GM12874 (cell line): ENCODE results near the gene TTC27.

ENCODE experiments used
- TF ChIP-seq, protein P1 (sequence below): IDR thresholded peaks from 2 replicates; pipeline ENCODE4 v1.5.1; 2011; ENCODE audit warnings: low read depth, mild to moderate bottlenecking, control low read depth, low read length, moderate library complexity; ENCODE audit not compliant: insufficient read depth

TTC27 gene

DNA sequence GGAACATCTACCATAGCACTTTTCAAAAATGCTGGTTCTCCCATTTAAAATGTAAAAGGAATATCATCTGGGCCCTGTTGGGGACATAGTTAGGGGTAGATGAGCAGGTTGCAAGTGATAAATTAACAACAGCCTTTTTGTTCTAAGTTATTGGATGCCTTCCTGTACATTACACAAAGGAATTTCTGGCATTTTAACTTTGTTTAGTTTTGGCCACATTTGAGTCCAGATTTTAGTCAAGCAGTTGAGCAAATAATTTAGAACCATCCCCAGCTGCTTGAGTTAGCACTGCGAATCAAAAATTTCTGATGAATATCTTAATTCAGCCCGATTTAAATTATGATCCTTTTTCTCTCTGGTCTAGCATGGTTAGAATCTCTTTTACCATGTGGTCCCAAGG is 124.4 kb downstream of the TTC27 start:
- TF ChIP-seq, protein P1, sequence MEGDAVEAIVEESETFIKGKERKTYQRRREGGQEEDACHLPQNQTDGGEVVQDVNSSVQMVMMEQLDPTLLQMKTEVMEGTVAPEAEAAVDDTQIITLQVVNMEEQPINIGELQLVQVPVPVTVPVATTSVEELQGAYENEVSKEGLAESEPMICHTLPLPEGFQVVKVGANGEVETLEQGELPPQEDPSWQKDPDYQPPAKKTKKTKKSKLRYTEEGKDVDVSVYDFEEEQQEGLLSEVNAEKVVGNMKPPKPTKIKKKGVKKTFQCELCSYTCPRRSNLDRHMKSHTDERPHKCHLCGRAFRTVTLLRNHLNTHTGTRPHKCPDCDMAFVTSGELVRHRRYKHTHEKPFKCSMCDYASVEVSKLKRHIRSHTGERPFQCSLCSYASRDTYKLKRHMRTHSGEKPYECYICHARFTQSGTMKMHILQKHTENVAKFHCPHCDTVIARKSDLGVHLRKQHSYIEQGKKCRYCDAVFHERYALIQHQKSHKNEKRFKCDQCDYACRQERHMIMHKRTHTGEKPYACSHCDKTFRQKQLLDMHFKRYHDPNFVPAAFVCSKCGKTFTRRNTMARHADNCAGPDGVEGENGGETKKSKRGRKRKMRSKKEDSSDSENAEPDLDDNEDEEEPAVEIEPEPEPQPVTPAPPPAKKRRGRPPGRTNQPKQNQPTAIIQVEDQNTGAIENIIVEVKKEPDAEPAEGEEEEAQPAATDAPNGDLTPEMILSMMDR, result no peak

DNA sequence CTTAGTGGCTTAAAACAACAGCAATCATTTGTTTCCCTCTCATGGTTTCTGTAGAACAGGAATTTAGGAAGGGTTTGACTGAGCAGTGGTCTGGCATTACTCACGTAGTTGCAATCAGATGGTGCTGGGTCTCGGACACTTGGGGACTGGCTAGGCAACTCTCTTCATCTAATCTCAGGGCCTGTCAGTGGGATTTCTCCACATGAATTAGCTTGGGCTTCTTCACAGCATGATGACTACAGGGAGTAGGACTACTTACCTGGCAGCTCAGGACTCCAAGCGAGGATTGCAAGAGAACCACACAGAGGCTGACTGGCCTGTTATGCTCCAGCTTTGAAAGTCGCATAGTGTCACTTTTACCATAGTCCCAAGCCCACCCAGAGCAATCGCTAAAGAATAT is 125.1 kb downstream of the TTC27 start:
- TF ChIP-seq, protein P1, result no peak

DNA sequence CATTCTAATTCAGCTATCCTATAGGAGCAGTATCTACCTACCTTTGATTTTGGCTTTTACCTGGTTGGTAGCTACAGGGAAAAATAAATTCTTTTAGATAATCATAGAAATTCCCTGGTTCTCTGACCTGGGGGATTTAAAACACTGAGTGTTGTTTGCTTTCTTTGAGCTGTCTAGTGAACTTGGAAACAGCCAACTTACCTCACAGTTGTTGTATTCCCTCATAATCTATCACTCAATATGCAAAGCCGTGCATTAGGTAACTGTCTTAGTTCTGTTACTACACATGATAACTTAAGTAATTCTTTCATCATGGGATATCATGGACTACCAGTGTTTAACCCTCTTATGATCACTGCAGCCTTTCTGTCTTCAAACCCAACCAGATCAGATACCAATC is 127.8 kb downstream of the TTC27 start:
- TF ChIP-seq, protein P1, result no peak

DNA sequence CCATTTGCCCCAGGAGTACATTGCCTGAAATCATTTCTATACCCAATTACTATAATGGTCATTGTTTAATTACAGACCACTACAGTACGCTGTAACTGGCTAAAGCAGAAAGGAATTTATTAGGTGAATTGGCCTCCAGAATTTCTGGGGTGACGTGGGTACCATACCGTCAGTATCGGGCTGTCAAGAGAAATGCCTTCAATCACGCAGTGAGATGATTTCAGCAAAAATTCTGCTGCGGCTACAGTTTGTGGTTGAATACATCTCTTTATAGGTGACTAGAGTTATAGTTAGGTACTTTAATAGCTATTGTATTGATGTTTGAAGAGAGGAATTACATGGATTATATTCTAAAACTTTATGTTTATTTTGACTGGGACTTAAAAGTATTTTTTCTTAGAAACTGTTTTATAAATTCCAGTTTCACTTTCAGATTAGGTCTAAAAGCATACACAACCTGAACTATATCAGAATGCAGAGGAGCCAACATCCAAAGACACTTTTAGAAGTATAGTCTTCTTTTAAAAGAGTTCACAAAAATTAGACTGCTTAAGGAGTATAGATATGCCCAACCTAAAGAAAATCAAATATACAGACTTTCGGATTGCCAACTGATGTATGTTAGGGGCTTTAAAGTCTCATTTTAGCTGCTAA is 128.4 kb downstream of the TTC27 start:
- TF ChIP-seq, protein P1, result no peak

DNA sequence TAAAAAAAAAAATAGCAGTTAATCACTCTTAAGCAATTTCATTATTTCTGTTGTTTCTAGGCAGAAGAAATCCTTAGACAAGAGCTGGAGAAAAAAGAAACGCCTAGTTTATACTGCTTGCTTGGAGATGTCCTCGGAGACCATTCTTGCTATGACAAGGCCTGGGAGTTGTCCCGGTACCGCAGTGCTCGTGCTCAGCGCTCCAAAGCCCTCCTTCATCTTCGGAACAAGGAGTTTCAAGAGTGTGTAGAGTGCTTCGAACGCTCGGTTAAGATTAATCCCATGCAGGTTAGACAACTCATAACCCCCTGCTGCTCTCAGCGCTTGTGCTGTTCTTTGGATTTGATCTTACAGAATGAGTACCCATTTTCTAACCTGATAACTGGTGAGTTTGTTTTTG is 130.4 kb downstream of the TTC27 start:
- TF ChIP-seq, protein P1, result no peak

DNA sequence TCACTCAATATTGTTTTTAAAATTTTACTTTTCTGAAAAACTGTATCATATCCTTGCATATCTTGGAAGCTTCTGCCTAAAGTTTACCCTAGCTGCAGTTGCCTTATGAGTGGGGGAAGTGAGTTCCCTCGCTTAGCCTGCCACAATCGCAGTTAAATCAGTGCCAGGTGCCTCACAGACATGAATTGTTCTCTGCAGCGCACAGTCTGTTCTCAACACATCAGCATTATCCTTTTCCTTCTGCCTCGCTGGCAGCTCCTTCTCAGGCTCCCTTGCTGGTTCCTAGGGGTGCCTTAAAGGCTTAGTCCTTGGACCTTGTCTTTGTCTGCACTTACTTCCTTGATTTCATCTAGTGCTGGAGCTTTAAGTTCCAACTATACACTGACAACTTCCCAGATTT is 132.8 kb downstream of the TTC27 start:
- TF ChIP-seq, protein P1, result no peak

DNA sequence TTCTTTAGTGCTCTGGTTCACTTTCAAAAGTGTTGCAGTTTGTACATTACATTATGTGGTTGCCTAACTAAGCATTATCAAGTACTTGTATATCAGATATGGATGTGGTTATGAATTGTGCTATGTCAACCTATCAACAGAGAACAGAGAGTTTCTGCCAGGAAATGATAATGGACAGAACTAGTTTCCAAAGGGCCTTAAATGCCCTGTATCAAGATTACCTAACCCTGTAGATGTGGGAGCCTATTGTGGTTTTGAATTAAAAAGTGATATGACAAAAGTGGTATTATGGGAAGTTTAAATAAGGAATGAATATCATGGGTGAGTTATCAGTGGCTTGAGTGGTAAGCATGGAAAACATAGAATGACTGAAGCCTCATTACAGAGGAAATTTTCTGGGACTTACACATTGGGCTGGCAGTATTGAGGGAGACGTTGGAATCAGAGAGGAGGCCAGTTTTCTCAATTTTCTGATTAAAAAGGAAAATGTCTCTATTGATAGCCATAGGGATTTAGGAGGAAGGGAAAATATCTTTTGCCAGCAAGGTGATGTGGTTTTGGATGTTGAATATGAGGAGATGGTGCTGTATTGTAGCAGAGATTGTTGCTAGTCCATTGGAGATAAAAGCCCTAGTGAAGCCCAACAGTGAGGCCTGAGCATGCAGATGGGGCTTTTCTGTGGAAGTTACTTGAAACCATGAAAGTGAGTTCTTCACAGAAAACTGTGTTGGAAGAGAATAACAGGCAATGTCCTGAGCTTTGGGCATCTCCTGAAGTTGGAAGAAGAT is 140.7 kb downstream of the TTC27 start:
- TF ChIP-seq, protein P1, result no peak
